H1 (cell line): ENCODE results near the gene CD63. TPM values are rescaled to one million over a fixed set of nuclear protein-coding genes. Genes with fewer than 3 reads are reported as not detected.

Experiments used
- CTCF ChIA-PET: fragments of 300-600 bp; sonication (Branson Sonifier 250); formaldehyde crosslinking; loops from one replicate; lab custom pipeline; 2021; ENCODE audit not compliant: partially characterized antibody; lab: Charles Lee
- POLR2A ChIA-PET: fragments of 300-600 bp; sonication (Branson Sonifier 250); formaldehyde crosslinking; loops from one replicate; lab custom pipeline; 2021; ENCODE audit warnings: inconsistent platforms; ENCODE audit not compliant: partially characterized antibody; lab: Charles Lee
- DNase-seq, 2 experiments: peaks; one replicate each; pipeline versions ENCODE4 v3.0.0 to v3.0.0-alpha.2; 2010 to 2022; ENCODE audit warnings: low spot score in 2 of 2, low read depth in 1 of 2, mixed read lengths in 1 of 2
- FAIRE-seq: peaks from 2 replicates; lab custom pipeline; 2011; peaks lifted over from hg19 to GRCh38; lab: Jason Lieb, UNC
- H2AFZ ChIP-seq: 2 replicates; pipeline ENCODE4 v1.8.1; 2012; ENCODE audit warnings: low read length, inconsistent platforms
- H2AK5ac ChIP-seq: 2 replicates; pipeline ENCODE4 v1.6.1; 2013; ENCODE audit warnings: low read depth, low read length
- H2BK120ac ChIP-seq: replicated peaks from 2 replicates; pipeline ENCODE3; 2013; ENCODE audit warnings: low read depth, low read length, inconsistent platforms
- H2BK12ac ChIP-seq: 2 replicates; pipeline ENCODE4 v1.6.1; 2013; ENCODE audit warnings: low read depth, low read length
- H2BK15ac ChIP-seq: 2 replicates; pipeline ENCODE4 v1.6.1; 2013; ENCODE audit warnings: low read length
- H2BK20ac ChIP-seq: 2 replicates; pipeline ENCODE4 v1.6.1; 2013; ENCODE audit warnings: low read length
- H2BK5ac ChIP-seq: 2 replicates; pipeline ENCODE4 v1.6.1; 2013; ENCODE audit warnings: low read depth, low read length
- H3K14ac ChIP-seq: 2 replicates; pipeline ENCODE4 v1.6.1; 2013; ENCODE audit warnings: inconsistent platforms; ENCODE audit not compliant: insufficient read length
- H3K18ac ChIP-seq: 2 replicates; pipeline ENCODE4 v1.6.1; 2013; ENCODE audit warnings: low read length; ENCODE audit errors: extremely low read depth
- H3K23ac ChIP-seq: 2 replicates; pipeline ENCODE4 v1.6.1; 2013; ENCODE audit warnings: inconsistent platforms; ENCODE audit not compliant: insufficient read length
- H3K23me2 ChIP-seq: 2 replicates; pipeline ENCODE4 v1.6.1; 2013; ENCODE audit warnings: low read depth, low read length
- H3K27ac ChIP-seq: 2 replicates; pipeline ENCODE4 v1.6.1; 2011; ENCODE audit warnings: low read depth, low read length, inconsistent platforms
- H3K27me3 ChIP-seq, 4 experiments: replicated peaks in 1 of 4; 1 replicate in 1 of 4; 2 replicates in 3 of 4; pipeline versions ENCODE4 v1.6.1 to v1.8.1; 2011 to 2013; ENCODE audit warnings: low read length in 3 of 4, mild to moderate bottlenecking in 3 of 4, inconsistent platforms in 2 of 4, mixed read lengths in 2 of 4, moderate library complexity in 1 of 4; ENCODE audit not compliant: control insufficient read depth in 3 of 4, insufficient read depth in 3 of 4; ENCODE audit errors: extremely low read depth in 1 of 4
- H3K36me3 ChIP-seq, 4 experiments: 2 replicates each; pipeline versions ENCODE4 v1.6.1 to v1.8.1; 2011 to 2013; ENCODE audit warnings: mild to moderate bottlenecking in 4 of 4, low read length in 3 of 4, moderate library complexity in 2 of 4, control low read depth in 1 of 4, inconsistent platforms in 1 of 4; ENCODE audit not compliant: insufficient read depth in 4 of 4, control insufficient read depth in 2 of 4
- H3K4ac ChIP-seq: replicated peaks from 2 replicates; pipeline ENCODE3; 2013; ENCODE audit warnings: low read length, low read depth, mixed read lengths, inconsistent platforms; ENCODE audit not compliant: insufficient read length
- H3K4me1 ChIP-seq, 4 experiments: replicated peaks in 1 of 4; 1 replicate in 1 of 4; 2 replicates in 3 of 4; pipeline versions ENCODE4 v1.6.1 to v1.8.1; 2011 to 2013; ENCODE audit warnings: low read length in 3 of 4, inconsistent platforms in 2 of 4, mixed read lengths in 1 of 4; ENCODE audit not compliant: insufficient read depth in 4 of 4, control insufficient read depth in 3 of 4
- H3K4me2 ChIP-seq, 2 experiments: 2 replicates each; pipeline versions ENCODE4 v1.6.1 to v1.8.1; 2011 to 2013; ENCODE audit warnings: low read depth in 2 of 2, low read length in 2 of 2, control low read depth in 1 of 2, inconsistent platforms in 1 of 2, mild to moderate bottlenecking in 1 of 2; ENCODE audit not compliant: insufficient read depth in 1 of 2
- H3K4me3 ChIP-seq, 4 experiments: fragments of 200-600, 300-600 bp in 1 of 4; sonication (generic), shearing (Covaris generic), sonication (Bioruptor Twin) in 1 of 4; 2 replicates each; pipeline versions ENCODE4 v1.5.1 to v1.8.1; 2011 to 2016; ENCODE audit warnings: low read length in 4 of 4, low read depth in 3 of 4, control low read depth in 2 of 4, inconsistent platforms in 2 of 4, mild to moderate bottlenecking in 2 of 4, mixed read lengths in 1 of 4, moderate library complexity in 1 of 4; ENCODE audit not compliant: insufficient read depth in 2 of 4; ENCODE audit errors: extremely low read depth in 1 of 4
- H3K56ac ChIP-seq: replicated peaks from 2 replicates; pipeline ENCODE3; 2013; ENCODE audit warnings: low read depth, mild to moderate bottlenecking, mixed read lengths, low read length, inconsistent platforms; ENCODE audit not compliant: insufficient read length
- H3K79me1 ChIP-seq: 2 replicates; pipeline ENCODE4 v1.6.1; 2013; ENCODE audit warnings: low read depth, low read length, control low read depth
- H3K79me2 ChIP-seq, 2 experiments: 2 replicates each; pipeline versions ENCODE4 v1.6.1 to v1.8.1; 2012 to 2013; ENCODE audit warnings: low read length in 2 of 2, mild to moderate bottlenecking in 2 of 2, inconsistent platforms in 1 of 2; ENCODE audit not compliant: insufficient read depth in 2 of 2, control insufficient read depth in 1 of 2
- H3K9ac ChIP-seq, 4 experiments: replicated peaks in 1 of 4; 1 replicate in 1 of 4; 2 replicates in 3 of 4; pipeline versions ENCODE4 v1.6.1 to v1.8.1; 2011 to 2013; ENCODE audit warnings: low read depth in 3 of 4, low read length in 3 of 4, control low read depth in 2 of 4, mild to moderate bottlenecking in 2 of 4, moderate library complexity in 2 of 4, inconsistent platforms in 1 of 4; ENCODE audit errors: extremely low read depth in 1 of 4
- H3K9me3 ChIP-seq, 2 experiments: 2 replicates each; pipeline versions ENCODE4 v1.6.1 to v1.8.1; 2012 to 2013; ENCODE audit warnings: mild to moderate bottlenecking in 2 of 2, moderate library complexity in 2 of 2, control low read depth in 1 of 2, inconsistent platforms in 1 of 2, low read depth in 1 of 2, low read length in 1 of 2, mixed read lengths in 1 of 2; ENCODE audit not compliant: insufficient read depth in 2 of 2
- H4K20me1 ChIP-seq, 2 experiments: replicated peaks in 1 of 2; 2 replicates each; pipeline versions ENCODE3 to v1.8.1; 2011 to 2013; ENCODE audit warnings: inconsistent platforms in 2 of 2, low read length in 2 of 2, mild to moderate bottlenecking in 1 of 2; ENCODE audit not compliant: insufficient read depth in 2 of 2, control insufficient read depth in 1 of 2
- H4K5ac ChIP-seq: 2 replicates; pipeline ENCODE4 v1.6.1; 2013; ENCODE audit warnings: low read length, low read depth, mixed read lengths, inconsistent platforms; ENCODE audit not compliant: insufficient read length
- H4K8ac ChIP-seq: 2 replicates; pipeline ENCODE4 v1.8.0; 2013; ENCODE audit warnings: mild to moderate bottlenecking, moderate library complexity, low read length, inconsistent platforms; ENCODE audit not compliant: insufficient read depth; ENCODE audit errors: extremely low read depth
- H4K91ac ChIP-seq: replicated peaks from 2 replicates; pipeline ENCODE3; 2013; ENCODE audit warnings: low read length, mixed read lengths, inconsistent platforms; ENCODE audit not compliant: insufficient read length
- ATF3 ChIP-seq: IDR thresholded peaks from 2 replicates; pipeline ENCODE4 v1.6.1; 2011; ENCODE audit warnings: low read depth, mild to moderate bottlenecking, low read length; ENCODE audit not compliant: insufficient read depth
- BCL11A ChIP-seq, 2 experiments: IDR thresholded peaks; one replicate each; pipeline ENCODE4 v1.6.1; 2011; ENCODE audit warnings: low read depth in 2 of 2, low read length in 2 of 2, mild to moderate bottlenecking in 2 of 2
- CREB1 ChIP-seq: IDR thresholded peaks from 2 replicates; pipeline ENCODE4 v1.6.1; 2012; ENCODE audit warnings: inconsistent platforms
- GTF2F1 ChIP-seq: IDR thresholded peaks from 2 replicates; pipeline ENCODE4 v1.6.1; 2012; ENCODE audit warnings: low read depth, low read length, improper control_type of control experiment, borderline replicate concordance
- JUN ChIP-seq: IDR thresholded peaks from 2 replicates; pipeline ENCODE4 v1.6.1; 2011; ENCODE audit warnings: low read depth, mild to moderate bottlenecking, improper control_type of control experiment, low read length
- MAFK ChIP-seq: IDR thresholded peaks from 2 replicates; pipeline ENCODE4 v1.6.1; 2012; ENCODE audit warnings: low read depth, mild to moderate bottlenecking, improper control_type of control experiment, low read length
- WGBS, 2 experiments: shearing (Covaris generic) in 1 of 2; methylation state at CpG; one replicate each; pipeline versions ENCODE4 v1.1.6 to v1.1.7; 2013 to 2015; ENCODE audit warnings: low lambda C conversion rate in 2 of 2, mixed read lengths in 2 of 2, inconsistent platforms in 1 of 2, low coverage in 1 of 2, missing lambda C conversion rate in 1 of 2; ENCODE audit not compliant: insufficient replicate concordance in 2 of 2, insufficient coverage in 1 of 2, insufficient read length in 1 of 2; ENCODE audit errors: extremely low coverage in 1 of 2, missing lambda C conversion rate in 1 of 2; 5-methylcytosine and 5-hydroxymethylcytosine counted together
- polyA plus RNA-seq, 7 experiments: library from polyadenylated mRNA; depleted of rRNA in 3 of 7; stranded (reverse) in 5 of 7; unstranded in 2 of 7; fragments of >200 nt in 5 of 7; fragments of 200-250 nt in 2 of 7; gene quantifications; 1 replicate in 5 of 7; 2 replicates in 1 of 7; 4 replicates in 1 of 7; pipeline versions ENCODE4 v1.2.1 to v1.2.3, GENCODE V29; 2011 to 2013; ENCODE audit warnings: missing spikeins in 2 of 7, mixed read lengths in 2 of 7
- total RNA-seq: library from RNA; stranded (reverse); fragmentation: NEBNext Ultra II Directional; extraction: Animal tissue kit (Norgen Biotek cat#: 25700); gene quantifications from 2 replicates; pipeline ENCODE4 v1.2.1, GENCODE V29; 2021

Gene CD63
- total and polyA plus RNA-seq, 2 of the 8 experiments (the other 6 are each of a cell fraction or from before 2014, with no cell fraction given) = 440 to 526 TPM

GRCh38 chr12:55748230-55748993 lies 19.6 kb upstream of the CD63 start:
- FAIRE-seq = no peak
- H3K36me3 ChIP-seq = peaks cover 13 to 52% (median 39%) of the 10 kb centered on the region in 4 experiments

More at GRCh38 chr12:55748230-55748993, 19.6 kb upstream of the CD63 start:
- Histone ChIP-seq H2BK120ac (no peak overlapping the region), H3K56ac (no peak overlapping the region)
- no peak for TF ChIP-seq CREB1
- no peak for TF ChIP-seq JUN
- no peak for TF ChIP-seq GTF2F1
- TF ChIP-seq ATF3 = no peak
- no peak for TF ChIP-seq BCL11A (IDR thresholded peaks at IDR 0.05; ENCODE audit: low read depth in 2 of 2, low read length in 2 of 2)
- TF ChIP-seq MAFK = no peak
- TF ChIP-seq, all 59 proteins: peak for 0
- Histone ChIP-seq H3K23ac (no peak overlapping the region), H2BK5ac (no peak overlapping the region; the same call in 1 of the 2 replicates), H3K4me1 (peaks cover 5 to 29% (median 21%) of the 10 kb centered on the region in 4 experiments), H3K4me3 (peak overlapping the region in 1 of 4 experiments; percentile 80; a peak in 1 of 8 replicates), H3K27me3 (no peaks in the 10 kb centered on the region), H3K18ac (no peak overlapping the region), H3K9me3 (no peaks in the 10 kb centered on the region), H3K4ac (no peak overlapping the region), H2BK12ac (peak overlapping the region; percentile 64; the same call in 1 of the 2 replicates), H3K4me2 (peak overlapping the region in 1 of 2 experiments; percentile 93; a peak in 1 of 4 replicates), H4K8ac (peak overlapping the region; percentile 45), H2AK5ac (no peak overlapping the region; the same call in 1 of the 2 replicates), H3K79me2 (peaks cover 10 to 52% of the 10 kb centered on the region in 2 experiments), H2AFZ (no peak overlapping the region), H4K20me1 (peaks cover 12 to 24% of the 10 kb centered on the region in 2 experiments), H3K23me2 (peaks cover 24% of the 10 kb centered on the region), H2BK20ac (0 out of 2 replicates have a peak overlapping the region, but pooled peaks have one; percentile 11), H3K27ac (no peak overlapping the region), H4K5ac (no peak overlapping the region), H3K14ac (no peak overlapping the region), H3K9ac (no peak overlapping the region), H2BK15ac (no peak overlapping the region), H3K79me1 (peaks cover 13% of the 10 kb centered on the region), H4K91ac (no peak overlapping the region)
- ChIA-PET POLR2A (interaction anchor here (0.7 to 46.5 kb wide), 9 partner anchors 5 to 293 kb away, joined by 3 to 809 read pairs (median 4); partner anchors contain the start of genes BLOC1S1, CD63, DNAJC14 and GDF11), CTCF (interaction anchor here (0.6 to 14.5 kb wide), 14 partner anchors 8 to 1763 kb away, joined by 3 to 186 read pairs (median 4); partner anchors contain the start of gene CD63)
- DNase-seq = no peak
- WGBS, 2 experiments = 98% methylated on average over 18 of the region's 18 CpGs; no CpG with 5 or more reads in 1 of the 2 experiments
